H9 (cell line): ENCODE data around the gene GH2. TPM values are rescaled to one million over a fixed set of nuclear protein-coding genes. Genes with fewer than 3 reads are reported as not detected.
"Not testable (repeated sequence)": the region's sequence is repeated elsewhere in the genome, so short reads cannot be mapped to it uniquely, and the experiment has no call there.

Source experiments
- DNase-seq: peaks from one replicate; pipeline ENCODE4 v3.0.0-alpha.2; 2017
- H2AFZ ChIP-seq: one replicate; pipeline ENCODE4 v1.6.1; 2013; ENCODE audit warnings: mild to moderate bottlenecking, low read length, control low read depth, moderate library complexity
- H2AK5ac ChIP-seq: 2 replicates; pipeline ENCODE4 v1.6.1; 2013; ENCODE audit warnings: low read length, control low read depth, mixed read lengths; ENCODE audit not compliant: insufficient read length
- H2BK120ac ChIP-seq: one replicate; pipeline ENCODE4 v1.6.1; 2013; ENCODE audit warnings: low read depth, mild to moderate bottlenecking, low read length, control low read depth, inconsistent platforms; ENCODE audit not compliant: poor library complexity, severe bottlenecking
- H2BK12ac ChIP-seq: 2 replicates; pipeline ENCODE4 v1.6.1; 2013; ENCODE audit warnings: low read length, control low read depth, mixed read lengths, low read depth; ENCODE audit not compliant: insufficient read length
- H2BK15ac ChIP-seq: 2 replicates; pipeline ENCODE4 v1.6.1; 2013; ENCODE audit warnings: low read depth, low read length, control low read depth
- H2BK20ac ChIP-seq: one replicate; pipeline ENCODE4 v1.6.1; 2013; ENCODE audit warnings: low read depth, mild to moderate bottlenecking, low read length, control low read depth, inconsistent platforms; ENCODE audit not compliant: poor library complexity, severe bottlenecking
- H2BK5ac ChIP-seq: 2 replicates; pipeline ENCODE4 v1.6.1; 2013; ENCODE audit warnings: low read length, control low read depth, mixed read lengths; ENCODE audit not compliant: insufficient read length
- H3K14ac ChIP-seq: 2 replicates; pipeline ENCODE4 v1.6.1; 2013; ENCODE audit warnings: low read length, control low read depth; ENCODE audit not compliant: insufficient read depth
- H3K18ac ChIP-seq: 2 replicates; pipeline ENCODE4 v1.6.1; 2013; ENCODE audit warnings: low read depth, mild to moderate bottlenecking, mixed read lengths, low read length, control low read depth; ENCODE audit not compliant: insufficient read length
- H3K23ac ChIP-seq: 2 replicates; pipeline ENCODE4 v1.6.1; 2013; ENCODE audit warnings: low read length, control low read depth, mixed read lengths, low read depth; ENCODE audit not compliant: insufficient read length
- H3K23me2 ChIP-seq: 2 replicates; pipeline ENCODE4 v1.6.1; 2013; ENCODE audit warnings: low read depth, mild to moderate bottlenecking, mixed read lengths, low read length, control low read depth; ENCODE audit not compliant: insufficient read length, poor library complexity, severe bottlenecking
- H3K27ac ChIP-seq: 2 replicates; pipeline ENCODE4 v1.5.1; 2013; ENCODE audit warnings: low read length, control low read depth, mixed read lengths, low read depth; ENCODE audit not compliant: insufficient read length
- H3K27me3 ChIP-seq: 2 replicates; pipeline ENCODE4 v1.6.1; 2013; ENCODE audit warnings: low read length, control low read depth, inconsistent platforms; ENCODE audit not compliant: insufficient read depth
- H3K4ac ChIP-seq: 2 replicates; pipeline ENCODE4 v1.6.1; 2013; ENCODE audit warnings: low read depth, mild to moderate bottlenecking, control low read depth, inconsistent platforms, low read length, moderate library complexity
- H3K4me1 ChIP-seq: 2 replicates; pipeline ENCODE4 v1.6.1; 2013; ENCODE audit warnings: low read length, control low read depth, inconsistent platforms; ENCODE audit not compliant: insufficient read depth
- H3K4me2 ChIP-seq: 2 replicates; pipeline ENCODE4 v1.6.1; 2013; ENCODE audit warnings: low read length, control low read depth, mixed read lengths; ENCODE audit not compliant: insufficient read length, insufficient read depth
- H3K56ac ChIP-seq: 2 replicates; pipeline ENCODE4 v1.6.1; 2013; ENCODE audit warnings: low read depth, mild to moderate bottlenecking, mixed read lengths, low read length, control low read depth; ENCODE audit not compliant: insufficient read length
- H3K79me1 ChIP-seq: 2 replicates; pipeline ENCODE4 v1.6.1; 2013; ENCODE audit warnings: low read depth, mild to moderate bottlenecking, moderate library complexity, low read length, control low read depth, inconsistent platforms; ENCODE audit not compliant: insufficient read depth, poor library complexity, severe bottlenecking
- H3K79me2 ChIP-seq: 2 replicates; pipeline ENCODE4 v1.6.1; 2013; ENCODE audit warnings: low read length, control low read depth, inconsistent platforms; ENCODE audit not compliant: insufficient read depth
- H3K9ac ChIP-seq: 2 replicates; pipeline ENCODE4 v1.6.1; 2013; ENCODE audit warnings: low read length, control low read depth, mixed read lengths; ENCODE audit not compliant: insufficient read length; ENCODE audit errors: extremely low read depth
- H3K9me3 ChIP-seq: one replicate; pipeline ENCODE4 v1.6.1; 2013; ENCODE audit warnings: low read depth, low read length, inconsistent platforms; ENCODE audit not compliant: control insufficient read depth
- H3T11ph ChIP-seq: one replicate; pipeline ENCODE4 v1.6.1; 2013; ENCODE audit warnings: mild to moderate bottlenecking, low read length, control low read depth, inconsistent platforms
- H4K20me1 ChIP-seq: one replicate; pipeline ENCODE4 v1.6.1; 2013; ENCODE audit not compliant: control insufficient read depth, insufficient read length, insufficient read depth
- H4K5ac ChIP-seq: 2 replicates; pipeline ENCODE4 v1.6.1; 2013; ENCODE audit warnings: low read depth, mild to moderate bottlenecking, mixed read lengths, low read length, control low read depth; ENCODE audit not compliant: insufficient read length
- H4K8ac ChIP-seq: replicated peaks from 2 replicates; pipeline ENCODE4 v1.6.1; 2013; ENCODE audit warnings: low read length, control low read depth, mixed read lengths, low read depth; ENCODE audit not compliant: insufficient read length
- H4K91ac ChIP-seq: 2 replicates; pipeline ENCODE4 v1.6.1; 2013; ENCODE audit warnings: low read depth, mild to moderate bottlenecking, moderate library complexity, mixed read lengths, low read length, control low read depth; ENCODE audit not compliant: insufficient read length
- H3K27ac Mint-ChIP-seq, 3 experiments: 2 replicates in 2 of 3; 3 replicates in 1 of 3; pipeline ENCODE4 v1.8.0; 2020 to 2021; ENCODE audit warnings: mixed read lengths in 3 of 3, mild to moderate bottlenecking in 1 of 3, moderate library complexity in 1 of 3
- H3K27me3 Mint-ChIP-seq: 2 replicates; pipeline ENCODE4 v1.8.0; 2021; ENCODE audit warnings: low read depth, mild to moderate bottlenecking, moderate library complexity, mixed read lengths
- H3K36me3 Mint-ChIP-seq, 3 experiments: 2 replicates in 2 of 3; 3 replicates in 1 of 3; pipeline ENCODE4 v1.8.0; 2020 to 2021; ENCODE audit warnings: low read depth in 3 of 3, mixed read lengths in 3 of 3; ENCODE audit not compliant: insufficient read depth in 1 of 3
- H3K4me1 Mint-ChIP-seq, 2 experiments: 2 replicates each; pipeline ENCODE4 v1.8.0; 2020; ENCODE audit warnings: mixed read lengths in 2 of 2
- H3K4me3 Mint-ChIP-seq, 2 experiments: 2 replicates in 1 of 2; 3 replicates in 1 of 2; pipeline ENCODE4 v1.8.0; 2020 to 2021; ENCODE audit warnings: mild to moderate bottlenecking in 2 of 2, mixed read lengths in 2 of 2, moderate library complexity in 1 of 2
- H3K9me3 Mint-ChIP-seq, 2 experiments: 2 replicates in 1 of 2; 3 replicates in 1 of 2; pipeline ENCODE4 v1.8.0; 2020; ENCODE audit warnings: mild to moderate bottlenecking in 2 of 2, mixed read lengths in 2 of 2, moderate library complexity in 1 of 2
- CTCF ChIP-seq: fragments of 200-600 bp; sonication (generic); conservative IDR thresholded peaks from 3 replicates; pipeline ENCODE4 v1.8.0; 2021; ENCODE audit warnings: antibody characterized with exemption, mild to moderate bottlenecking
- WGBS: extraction: QIAGEN DNeasy Blood & Tissue Kit; methylation state at CpG from one replicate; pipeline ENCODE4 v1.1.7; 2013; ENCODE audit warnings: missing lambda C conversion rate, low lambda C conversion rate, mixed read lengths; ENCODE audit not compliant: insufficient read length; ENCODE audit errors: extremely low coverage; 5-methylcytosine and 5-hydroxymethylcytosine counted together
- total RNA-seq: library from RNA; stranded (reverse); gene quantifications from 2 replicates; pipeline ENCODE4 v1.2.1, GENCODE V29; 2021

Gene GH2
- total RNA-seq, 1 experiment from 2014 or later: 0.77 TPM

DNA sequence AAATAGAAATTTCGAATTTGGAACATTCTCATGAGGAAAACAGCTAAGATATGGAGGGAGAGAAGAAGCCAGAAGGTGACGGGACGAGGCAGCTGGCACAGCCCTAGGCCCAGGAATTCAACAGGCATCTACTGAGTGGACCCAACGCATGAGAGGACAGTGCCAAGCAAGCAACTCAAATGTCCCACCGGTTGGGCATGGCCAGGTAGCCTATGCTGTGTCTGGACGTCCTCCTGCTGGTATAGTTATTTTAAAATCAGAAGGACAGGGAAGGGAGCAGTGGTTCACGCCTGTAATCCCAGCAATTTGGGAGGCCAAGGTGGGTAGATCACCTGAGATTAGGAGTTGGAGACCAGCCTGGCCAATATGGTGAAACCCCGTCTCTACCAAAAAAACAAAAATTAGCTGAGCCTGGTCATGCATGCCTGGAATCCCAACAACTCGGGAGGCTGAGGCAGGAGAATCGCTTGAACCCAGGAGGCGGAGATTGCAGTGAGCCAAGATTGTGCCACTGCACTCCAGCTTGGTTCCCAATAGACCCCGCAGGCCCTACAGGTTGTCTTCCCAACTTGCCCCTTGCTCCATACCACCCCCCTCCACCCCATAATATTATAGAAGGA, 34.9 kb upstream of the GH2 start:
- WGBS: no CpG with 5 or more reads among the region's 12 CpGs

DNA sequence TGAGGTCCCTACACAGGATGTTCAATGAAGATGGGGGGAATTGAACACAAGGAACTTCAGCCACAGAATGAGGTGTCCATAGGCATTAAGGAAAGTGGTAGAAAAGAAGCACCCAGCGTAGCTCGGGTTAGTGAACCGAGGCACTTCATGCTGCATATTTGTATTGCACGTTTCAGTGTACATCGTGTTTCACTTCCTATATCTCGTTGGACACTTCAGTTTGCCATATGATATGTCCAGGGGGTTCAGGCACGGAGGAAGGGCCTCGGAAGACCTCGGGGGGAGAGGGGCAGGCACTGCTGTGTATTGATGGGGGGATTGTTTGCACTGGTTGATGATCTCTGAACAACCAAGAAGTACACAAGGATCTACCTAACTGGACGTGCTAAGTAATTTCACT, 34.0 kb upstream of the GH2 start:
- not testable (repeated sequence) for H3K14ac ChIP-seq, H3K23me2 ChIP-seq, DNase-seq, H4K91ac ChIP-seq, H2BK120ac ChIP-seq, H3K9me3 ChIP-seq, H3K4me1 ChIP-seq, H3K4me3 Mint-ChIP-seq, H2AK5ac ChIP-seq, H2BK5ac ChIP-seq, H2BK20ac ChIP-seq, H3T11ph ChIP-seq, H3K27me3 ChIP-seq, H2AFZ ChIP-seq, H3K9me3 Mint-ChIP-seq, H2BK12ac ChIP-seq, H3K79me1 ChIP-seq, H3K4me2 ChIP-seq, H3K79me2 ChIP-seq, H3K36me3 Mint-ChIP-seq, H4K20me1 ChIP-seq, H3K23ac ChIP-seq, H4K8ac ChIP-seq, H3K18ac ChIP-seq, H4K5ac ChIP-seq, H3K56ac ChIP-seq, H3K27ac Mint-ChIP-seq, H3K27ac ChIP-seq, H3K4ac ChIP-seq, H3K9ac ChIP-seq, H2BK15ac ChIP-seq
- Mint-ChIP-seq H3K27me3 (peaks cover 19% of the 10 kb centered on the region), H3K4me1 (peaks cover 21 to 36% of the 10 kb centered on the region in 2 experiments)
- no CpG with 5 or more reads among the region's 10 CpGs for WGBS

More for the DNA sequence above, 34.9 kb upstream of the GH2 start:
- no peak overlapping the region; a peak in 1 of 5 replicates for H3K4me3 Mint-ChIP-seq
- no peaks in the 10 kb centered on the region for H3K36me3 Mint-ChIP-seq
- no peak overlapping the region for H3K4me2 ChIP-seq
- H4K8ac ChIP-seq: no peak overlapping the region
- TF ChIP-seq CTCF: no peak
- no peaks in the 10 kb centered on the region for H3K23me2 ChIP-seq
- H4K5ac ChIP-seq: no peak overlapping the region
- no peak overlapping the region for H3K23ac ChIP-seq
- no peak overlapping the region for H3K27ac Mint-ChIP-seq
- no peaks in the 10 kb centered on the region for H4K20me1 ChIP-seq
- no peak overlapping the region for H2BK20ac ChIP-seq
- no peak overlapping the region for H2AFZ ChIP-seq
- H3K27me3 ChIP-seq: no peaks in the 10 kb centered on the region
- no peak overlapping the region for H2AK5ac ChIP-seq
- no peak overlapping the region for H3K4ac ChIP-seq
- H3K79me2 ChIP-seq: no peaks in the 10 kb centered on the region
- H3K9ac ChIP-seq: no peak overlapping the region
- H3K4me1 Mint-ChIP-seq: peaks cover 17 to 29% of the 10 kb centered on the region in 2 experiments
- H3K79me1 ChIP-seq: no peaks in the 10 kb centered on the region
- peaks cover 19% of the 10 kb centered on the region for H3K27me3 Mint-ChIP-seq
- no peak overlapping the region for H3T11ph ChIP-seq
- H3K9me3 Mint-ChIP-seq: no peaks in the 10 kb centered on the region; a peak in 1 of 5 replicates
- H2BK120ac ChIP-seq: no peak overlapping the region
- H3K18ac ChIP-seq: no peak overlapping the region
- no peak overlapping the region for H2BK5ac ChIP-seq
- H3K27ac ChIP-seq: no peak overlapping the region
- H3K9me3 ChIP-seq: no peaks in the 10 kb centered on the region
- no peak overlapping the region for H3K56ac ChIP-seq
- H3K14ac ChIP-seq: no peak overlapping the region
- H4K91ac ChIP-seq: no peak overlapping the region
- H2BK15ac ChIP-seq: no peak overlapping the region
- no peak overlapping the region for H2BK12ac ChIP-seq
- DNase-seq: no peak
- peaks cover 3% of the 10 kb centered on the region; the same call in 1 of the 2 replicates for H3K4me1 ChIP-seq
